Chondrocyte (in vitro differentiated cells): Measurements from ENCODE around the gene LHX3. TPM values are rescaled to one million over a fixed set of nuclear protein-coding genes. Genes with fewer than 3 reads are reported as not detected.

Source experiments
- total RNA-seq: library from RNA; stranded (reverse); gene quantifications from 3 replicates; pipeline ENCODE4 v1.2.1, GENCODE V29; 2021

Gene LHX3
- total RNA-seq, 1 donor from 2014 or later, result not detected

Other genes starting within 250 kb of the LHX3 start
- gene UBAC1, start 243.8 kb downstream of the LHX3 start, total RNA-seq, result 33.2 to 36.0 TPM (median 33.5 TPM) in 3 replicates
- 42.6 to 52.4 TPM (median 51.0 TPM) in 3 replicates for gene NACC2, start 109.8 kb downstream of the LHX3 start, total RNA-seq
- gene TMEM250, start 86.3 kb downstream of the LHX3 start, total RNA-seq, result 31.9 to 37.3 TPM (median 35.9 TPM) in 3 replicates
- 14.3 to 17.1 TPM (median 15.3 TPM) in 3 replicates for gene QSOX2, start 40.7 kb upstream of the LHX3 start, total RNA-seq
- not detected in 3 replicates for gene CCDC187, start 99.0 kb upstream of the LHX3 start, total RNA-seq
- 25.3 to 43.5 TPM (median 40.0 TPM) in 3 replicates for gene GPSM1, start 122.4 kb upstream of the LHX3 start, total RNA-seq
- gene DNLZ, start 158.6 kb upstream of the LHX3 start, total RNA-seq, result 16.4 to 19.9 TPM (median 17.7 TPM) in 3 replicates
- 0.22 to 2.4 TPM (median 1.9 TPM) in 3 replicates for gene CARD9, start 168.5 kb upstream of the LHX3 start, total RNA-seq
- 7.6 to 8.4 TPM (median 7.9 TPM) in 3 replicates for gene SNAPC4, start 195.0 kb upstream of the LHX3 start, total RNA-seq
- 49.6 to 52.9 TPM (median 52.5 TPM) in 3 replicates for gene ENTR1, start 205.5 kb upstream of the LHX3 start, total RNA-seq
- 42.5 to 64.8 TPM (median 43.9 TPM) in 3 replicates for gene PMPCA, start 205.5 kb upstream of the LHX3 start, total RNA-seq
- gene INPP5E, start 234.7 kb upstream of the LHX3 start, total RNA-seq, result 12.9 to 14.1 TPM (median 13.2 TPM) in 3 replicates